GM18951 (cell line): Measurements from ENCODE around the gene DDX10.

Source experiments
- POLR2A ChIP-seq: IDR thresholded peaks from 4 replicates; pipeline ENCODE4 v1.6.1; 2011; ENCODE audit warnings: mild to moderate bottlenecking; ENCODE audit not compliant: insufficient read length, insufficient read depth; ENCODE audit errors: extremely low read depth
- in situ Hi-C: fragments of 300-500 bp; cut with MboI; formaldehyde crosslinking; loops from one replicate; pipeline ENCODE4 v1.12.0; 2022; ENCODE audit warnings: low sequenced_read_pairs, mixed read lengths, inconsistent platforms; ENCODE audit not compliant: unreplicated experiment

DDX10 gene

DNA sequence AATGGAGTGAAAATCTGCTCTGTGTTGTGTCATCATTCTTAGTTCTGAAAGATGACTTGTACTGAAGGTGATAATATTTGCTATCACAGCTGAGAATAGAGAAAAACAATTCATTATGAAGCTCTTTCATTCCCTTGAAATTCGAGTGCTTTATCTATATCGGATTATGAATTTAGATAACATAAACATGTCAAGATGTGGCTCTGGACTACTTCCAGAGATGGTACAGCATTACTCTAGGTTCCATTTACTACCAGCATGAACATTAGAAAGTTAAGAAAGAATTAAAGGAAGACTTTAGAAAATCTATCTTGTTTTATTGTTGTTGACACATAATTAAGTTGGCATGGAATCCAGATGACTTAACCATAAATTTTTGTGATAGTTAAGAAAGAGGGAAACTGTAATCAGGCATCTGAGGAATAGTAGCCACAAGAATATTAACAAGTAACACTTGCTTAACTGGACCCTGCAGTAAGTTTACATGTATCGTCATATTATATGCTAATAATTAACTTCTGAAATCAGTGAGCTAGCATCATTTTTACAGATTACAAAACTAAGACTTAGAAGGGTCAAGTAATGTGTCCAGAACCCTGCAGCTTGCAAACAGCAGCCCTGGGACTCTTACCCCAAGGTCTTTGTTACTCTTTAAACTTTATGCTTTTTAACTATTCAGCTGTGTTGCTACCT, 182.6 kb downstream of the DDX10 start:
- in situ Hi-C loops: no loop called here
- no peak for TF ChIP-seq POLR2A

DNA sequence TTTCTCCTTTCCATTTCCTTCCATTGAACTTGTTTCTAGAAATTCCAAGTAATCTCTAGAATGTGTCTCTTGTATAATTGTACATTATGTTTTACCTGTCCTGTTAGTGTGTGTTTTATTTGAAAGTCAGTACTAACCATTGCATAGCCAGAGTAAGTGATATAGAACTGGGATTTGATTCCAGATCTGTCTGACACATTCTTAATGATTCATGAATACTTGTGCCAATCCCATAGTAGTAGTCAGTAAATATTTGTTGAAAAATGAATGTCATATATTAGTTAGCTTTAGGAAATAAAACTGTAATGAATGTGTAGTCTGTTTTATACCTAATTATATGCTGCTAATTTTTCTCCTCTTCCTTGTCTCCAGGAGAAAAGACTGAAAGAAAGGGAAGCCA, 186.9 kb downstream of the DDX10 start:
- no peak for TF ChIP-seq POLR2A
- in situ Hi-C loops: no loop called here

DNA sequence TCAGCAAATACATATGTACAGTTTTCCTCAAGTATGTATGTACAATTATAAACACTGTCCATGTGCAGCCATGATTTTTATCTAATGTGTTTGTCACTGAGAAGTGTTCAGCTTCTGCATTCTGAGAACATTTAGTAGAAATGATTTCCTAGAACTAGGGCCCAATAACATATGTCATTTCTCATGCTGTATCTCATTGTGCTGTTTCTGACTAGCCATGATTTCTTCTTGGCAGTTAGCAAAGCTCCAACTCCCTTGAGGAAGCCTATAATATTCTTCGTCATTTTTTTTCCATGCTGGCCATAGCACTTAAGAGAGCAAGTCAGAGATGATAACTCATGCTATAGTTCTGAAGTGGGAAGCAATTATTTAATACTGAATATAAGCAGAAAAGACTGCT, 187.8 kb downstream of the DDX10 start:
- in situ Hi-C loops: no loop called here
- no peak for TF ChIP-seq POLR2A

DNA sequence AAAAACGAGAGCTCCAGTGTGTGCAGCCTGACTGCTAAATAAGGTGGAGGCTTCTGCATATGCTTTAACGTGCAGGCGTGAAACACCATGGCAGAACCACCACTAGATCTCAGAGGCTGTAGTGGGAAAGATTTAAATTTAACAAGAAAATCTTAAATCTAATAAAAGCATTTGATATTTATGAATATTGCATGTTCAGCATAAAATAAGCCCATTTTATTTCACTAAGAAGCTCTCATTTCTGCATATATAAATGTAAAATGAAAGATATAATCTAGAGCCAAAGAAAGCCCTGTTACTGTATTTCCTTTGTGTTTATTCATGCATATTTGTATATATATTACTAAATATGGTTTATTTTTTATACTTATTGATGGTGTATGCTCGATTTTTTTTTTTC, 188.3 kb downstream of the DDX10 start:
- TF ChIP-seq POLR2A: no peak
- in situ Hi-C loops: no loop called here

DNA sequence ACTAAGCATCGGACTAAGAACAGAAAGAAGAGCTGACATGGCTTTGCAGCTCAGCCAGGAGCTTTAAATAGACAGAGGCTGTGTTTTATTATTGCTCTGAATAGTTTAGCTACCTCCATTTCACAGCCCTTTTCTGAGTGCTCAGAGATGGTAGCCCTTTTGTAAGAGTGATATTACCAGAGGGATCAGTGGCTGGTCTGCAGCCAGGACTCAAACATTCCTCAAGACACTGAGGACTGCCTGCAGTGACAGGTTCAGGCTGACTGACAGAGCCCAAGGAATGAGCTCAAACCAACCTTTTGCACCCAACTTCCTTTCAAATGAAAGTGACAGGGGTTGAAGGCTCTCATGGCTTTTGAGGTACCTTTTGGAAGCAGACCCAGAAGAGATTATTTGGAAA, 189.0 kb downstream of the DDX10 start:
- in situ Hi-C loops: no loop called here

DNA sequence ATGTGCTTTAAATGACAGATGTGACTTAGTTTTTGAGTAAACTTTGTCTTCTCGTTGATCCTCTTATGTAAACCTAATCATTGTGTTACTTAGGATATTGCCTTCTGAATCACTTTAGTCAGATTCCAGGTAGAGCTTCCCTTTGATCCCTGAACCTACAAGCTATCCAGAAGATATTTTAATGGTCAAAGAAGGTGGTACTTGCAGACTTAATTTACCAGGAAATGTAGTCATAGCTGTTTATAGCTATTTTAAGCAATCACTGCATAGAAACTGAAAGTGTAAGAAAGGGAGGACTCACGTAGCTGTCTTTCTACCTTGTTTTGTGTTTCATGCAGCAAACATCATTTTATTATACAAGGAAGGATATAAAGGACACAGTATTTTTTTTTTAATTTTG, 189.5 kb downstream of the DDX10 start:
- in situ Hi-C loops: no loop called here
- TF ChIP-seq POLR2A: no peak

More for the DNA sequence above, 189.0 kb downstream of the DDX10 start:
- no peak for TF ChIP-seq POLR2A

DNA sequence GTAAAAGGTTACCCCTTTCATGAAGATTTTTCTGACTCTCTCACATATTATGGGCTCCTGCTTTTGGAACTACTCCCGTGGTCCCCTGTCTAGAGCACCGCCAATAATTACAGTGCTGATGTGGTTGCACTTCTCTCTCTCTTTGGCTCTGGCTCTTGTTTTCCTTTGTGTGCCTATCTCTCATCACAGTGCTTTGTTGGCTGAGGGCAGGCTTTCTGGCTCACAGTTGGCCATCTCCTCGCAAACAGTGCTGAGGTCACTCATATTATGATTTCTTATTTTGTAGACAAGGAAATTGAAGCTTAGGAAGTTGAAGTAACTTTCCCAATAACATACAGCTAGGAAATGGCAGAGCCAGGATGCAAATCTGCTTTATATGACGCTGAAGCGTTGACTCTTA, 192.5 kb downstream of the DDX10 start:
- in situ Hi-C loops: no loop called here
- no peak for TF ChIP-seq POLR2A

DNA sequence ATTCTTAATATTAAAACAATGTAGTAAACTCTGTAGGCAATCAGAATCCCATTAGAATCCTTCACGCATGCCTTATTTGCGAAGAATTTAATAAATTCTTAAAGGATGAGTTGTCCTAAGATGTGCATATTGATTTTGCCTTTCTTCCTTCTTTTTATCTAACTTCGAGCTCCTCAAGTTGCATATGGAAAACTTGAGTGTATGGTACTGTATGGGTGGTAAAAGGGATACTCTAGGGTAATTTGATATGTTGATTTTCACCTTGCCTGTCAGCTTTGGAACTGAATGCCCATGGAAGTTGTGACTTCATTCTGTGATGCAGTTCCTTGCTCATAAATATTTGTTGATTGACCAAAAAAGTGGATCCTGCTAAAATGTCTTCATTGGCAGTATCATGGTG, 193.8 kb downstream of the DDX10 start:
- in situ Hi-C loops: no loop called here
- no peak for TF ChIP-seq POLR2A

DNA sequence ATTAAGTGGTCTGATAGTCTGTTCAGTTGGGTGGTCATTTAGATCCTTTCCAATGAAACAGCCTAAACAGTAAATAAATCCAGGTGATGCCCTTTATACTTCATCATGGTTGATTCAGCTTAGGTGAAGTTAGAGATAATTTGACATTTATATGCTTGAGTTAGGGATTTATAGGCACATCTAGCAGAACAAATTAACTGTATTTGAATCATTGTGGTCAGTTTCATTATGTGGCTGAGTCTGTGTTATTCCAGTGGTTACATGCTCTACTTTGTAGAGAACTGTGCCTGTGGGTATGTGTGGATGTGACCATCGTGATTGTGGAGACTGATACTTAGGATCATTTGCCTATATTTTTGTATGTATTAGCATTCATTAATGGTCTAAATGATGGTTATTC, 194.6 kb downstream of the DDX10 start:
- TF ChIP-seq POLR2A: no peak
- in situ Hi-C loops: no loop called here

DNA sequence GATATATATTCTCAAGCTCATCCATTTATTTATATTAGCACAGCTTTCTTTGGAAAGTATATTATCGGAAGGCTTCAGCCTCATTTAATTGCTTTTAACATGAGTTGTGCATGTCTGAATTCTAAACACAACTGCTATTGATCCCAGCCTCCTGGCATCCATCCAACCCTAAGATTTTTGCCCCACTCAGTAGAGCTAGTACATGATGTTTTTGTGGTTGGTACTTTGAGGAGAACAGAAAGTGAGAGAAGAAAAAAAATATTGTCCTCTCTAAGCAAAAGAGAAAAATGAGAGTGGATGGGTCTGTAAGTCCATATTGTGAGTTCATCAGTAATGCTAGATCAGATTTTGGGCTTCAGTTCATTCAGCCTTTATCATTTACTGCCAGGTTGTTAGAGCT, 198.7 kb downstream of the DDX10 start:
- no peak for TF ChIP-seq POLR2A
- in situ Hi-C loops: no loop called here

DNA sequence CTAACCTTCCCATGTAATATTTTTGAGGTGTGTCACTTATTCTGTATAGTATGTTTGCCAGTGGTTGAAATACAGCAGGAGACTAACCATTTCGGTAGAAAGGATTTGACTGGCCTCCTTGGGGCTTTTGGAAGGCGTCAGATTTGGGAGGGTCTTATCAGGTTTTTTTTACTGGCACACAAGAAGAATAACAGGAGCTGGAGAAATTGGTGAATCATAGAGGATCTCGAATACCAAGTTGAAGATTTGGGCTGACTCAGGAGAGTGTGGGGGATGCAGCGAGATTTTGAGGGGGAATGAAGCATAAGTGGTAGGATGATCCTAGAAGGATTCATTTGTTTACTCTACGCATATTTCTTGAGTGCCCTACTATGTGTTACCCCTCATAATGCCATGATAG, 200.5 kb downstream of the DDX10 start:
- in situ Hi-C loops: no loop called here
- TF ChIP-seq POLR2A: no peak

DNA sequence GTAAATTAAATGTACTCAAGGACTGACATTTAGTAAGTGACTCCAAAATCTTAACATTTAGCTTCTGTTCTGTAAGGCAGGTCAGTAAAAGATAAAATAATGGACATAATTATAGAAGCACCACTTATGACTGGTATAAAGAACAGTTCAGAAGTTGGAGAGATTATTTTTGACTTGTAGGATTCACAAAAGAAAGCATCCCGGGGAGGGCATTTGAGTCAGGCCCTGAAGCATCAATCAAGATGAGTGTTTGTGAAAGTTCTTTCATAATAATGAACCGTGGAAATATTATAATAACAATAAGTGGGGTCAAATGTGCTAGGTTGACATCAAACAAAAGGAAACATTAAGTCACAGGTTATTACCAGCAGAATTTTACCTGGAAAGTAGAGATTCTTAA, 201.9 kb downstream of the DDX10 start:
- in situ Hi-C loops: no loop called here
- no peak for TF ChIP-seq POLR2A

DNA sequence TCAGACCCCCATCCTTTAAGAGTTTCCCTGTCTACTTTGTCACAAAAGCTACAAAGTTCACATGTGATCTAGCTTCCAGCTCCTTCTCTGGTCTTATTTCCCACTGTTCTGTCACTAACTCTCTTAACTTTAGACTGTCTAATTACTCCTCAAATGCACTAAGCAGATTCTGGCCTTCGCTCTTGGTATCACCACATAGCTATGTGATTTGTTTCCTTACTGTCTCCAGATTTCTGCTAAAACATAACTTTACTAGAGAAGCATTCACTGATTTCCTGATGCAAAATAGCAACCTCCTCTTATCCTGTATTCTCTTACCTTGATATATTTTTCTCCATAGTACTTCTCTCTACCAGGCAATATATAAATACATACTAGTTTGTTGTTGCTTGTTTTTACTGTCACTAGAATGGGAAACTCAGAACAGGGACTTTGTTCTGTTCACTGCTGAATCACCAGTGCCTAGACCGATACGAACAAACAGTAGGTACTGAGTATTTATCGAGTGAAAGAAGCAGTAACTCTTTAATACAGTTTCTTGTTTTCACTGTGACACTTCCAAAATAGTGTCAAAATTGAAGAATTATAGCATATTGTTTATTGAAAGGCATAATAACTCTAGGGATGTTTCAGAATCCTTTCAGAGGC, 205.6 kb downstream of the DDX10 start:
- in situ Hi-C loops: no loop called here

DNA sequence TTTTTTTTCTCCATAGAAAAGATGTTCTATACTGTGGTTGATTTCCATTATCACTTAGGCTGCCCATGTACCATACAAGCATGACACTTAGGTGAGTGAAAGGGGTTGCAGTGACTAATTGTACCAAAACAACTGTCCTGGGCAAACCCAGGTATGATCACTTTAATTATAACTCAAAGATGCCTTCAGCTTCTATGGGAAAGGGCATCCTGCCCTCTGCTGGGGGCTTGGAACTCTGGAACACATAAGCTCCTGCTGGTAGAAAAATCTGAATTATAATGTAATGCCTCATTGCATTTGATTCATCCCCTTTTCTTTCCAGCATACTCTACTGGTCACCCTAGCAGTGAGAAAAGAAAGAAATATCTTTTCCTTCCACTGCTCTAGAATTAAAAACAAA, 206.3 kb downstream of the DDX10 start:
- no peak for TF ChIP-seq POLR2A
- in situ Hi-C loops: no loop called here

More for the DNA sequence above, 205.6 kb downstream of the DDX10 start:
- TF ChIP-seq POLR2A: no peak
